SK-N-SH (cell line): ENCODE data around the gene MFSD12. TPM values are rescaled to one million over a fixed set of nuclear protein-coding genes. Genes with fewer than 3 reads are reported as not detected.

Experiments used
- CTCF ChIA-PET: fragments of 300-600, 350-600 bp; formaldehyde crosslinking; extraction: SDS; loops from one replicate; lab custom pipeline; 2021; lab: Yijun Ruan, JAX
- POLR2A ChIA-PET: fragments of 350-600 bp; sonication (Branson Sonifier 250); formaldehyde crosslinking; extraction: SDS; loops from one replicate; lab custom pipeline; 2020; ENCODE audit warnings: antibody characterized with exemption, inconsistent platforms; lab: Yijun Ruan, JAX
- DNase-seq: peaks from one replicate; pipeline ENCODE4 v3.0.0; 2012
- H2AFZ ChIP-seq: fragments of 200-600 bp; sonication (generic); 2 replicates; pipeline ENCODE4 v1.8.1; 2016; ENCODE audit warnings: antibody characterized with exemption, mild to moderate bottlenecking, low read depth
- H3F3A ChIP-seq: fragments of 200-600 bp; sonication (generic); replicated peaks from 2 replicates; pipeline ENCODE3; 2016; ENCODE audit warnings: antibody characterized with exemption, mild to moderate bottlenecking; ENCODE audit not compliant: insufficient read depth
- H3K27ac ChIP-seq, 2 experiments: fragments of 200-500 bp in 1 of 2; fragments of 200-600 bp in 1 of 2; sonication (Bioruptor generic) in 1 of 2; sonication (generic), shearing (Covaris generic) in 1 of 2; 2 replicates each; pipeline versions ENCODE4 v1.5.1 to v1.6.1; 2014 to 2016; ENCODE audit warnings: low read depth in 2 of 2, inconsistent platforms in 1 of 2, low read length in 1 of 2, mild to moderate bottlenecking in 1 of 2, mixed read lengths in 1 of 2
- H3K27me3 ChIP-seq: fragments of 200-600 bp; sonication (generic), shearing (Covaris generic); 2 replicates; pipeline ENCODE4 v1.6.1; 2016; ENCODE audit warnings: mixed run types; ENCODE audit not compliant: insufficient read depth
- H3K36me3 ChIP-seq, 2 experiments: fragments of 200-500 bp in 1 of 2; fragments of 200-600 bp in 1 of 2; sonication (Bioruptor generic) in 1 of 2; sonication (generic) in 1 of 2; replicated peaks in 1 of 2; 2 replicates each; pipeline versions ENCODE3 to v1.5.1; 2014 to 2016; ENCODE audit warnings: low read length in 1 of 2, mild to moderate bottlenecking in 1 of 2; ENCODE audit not compliant: insufficient read depth in 2 of 2, control insufficient read depth in 1 of 2
- H3K4me1 ChIP-seq, 2 experiments: fragments of 200-500 bp in 1 of 2; fragments of 200-600 bp in 1 of 2; sonication (Bioruptor generic) in 1 of 2; sonication (generic), shearing (Covaris generic) in 1 of 2; 2 replicates each; pipeline versions ENCODE4 v1.5.1 to v1.6.1; 2014 to 2016; ENCODE audit warnings: low read depth in 1 of 2, low read length in 1 of 2, mixed run types in 1 of 2; ENCODE audit not compliant: insufficient read depth in 2 of 2, control insufficient read depth in 1 of 2
- H3K4me2 ChIP-seq: fragments of 200-600 bp; sonication (generic), shearing (Covaris generic); 2 replicates; pipeline ENCODE4 v1.6.1; 2017; ENCODE audit warnings: mixed run types
- H3K4me3 ChIP-seq, 2 experiments: fragments of 200-500 bp in 1 of 2; fragments of 200-600 bp in 1 of 2; sonication (Bioruptor generic) in 1 of 2; sonication (generic), shearing (Covaris generic) in 1 of 2; 2 replicates each; pipeline versions ENCODE4 v1.5.1 to v1.8.1; 2014 to 2016; ENCODE audit warnings: low read depth in 2 of 2, inconsistent platforms in 1 of 2, low read length in 1 of 2, mild to moderate bottlenecking in 1 of 2, mixed read lengths in 1 of 2, moderate library complexity in 1 of 2
- H3K79me2 ChIP-seq: fragments of 200-600 bp; sonication (generic); 2 replicates; pipeline ENCODE4 v1.8.1; 2017; ENCODE audit warnings: mild to moderate bottlenecking; ENCODE audit not compliant: insufficient read depth
- H3K9ac ChIP-seq: fragments of 200-600 bp; sonication (generic); 2 replicates; pipeline ENCODE4 v1.6.1; 2017; ENCODE audit warnings: mixed run types
- H3K9me2 ChIP-seq: fragments of 200-600 bp; sonication (generic); 2 replicates; pipeline ENCODE4 v1.6.1; 2017; ENCODE audit warnings: mixed run types
- H3K9me3 ChIP-seq: fragments of 200-600 bp; sonication (generic); 2 replicates; pipeline ENCODE4 v1.6.1; 2017; ENCODE audit warnings: mixed run types, mild to moderate bottlenecking, moderate library complexity
- H4K20me1 ChIP-seq: fragments of 200-600 bp; sonication (generic); 2 replicates; pipeline ENCODE4 v1.6.1; 2017; ENCODE audit warnings: mild to moderate bottlenecking, mixed run types; ENCODE audit not compliant: insufficient read depth
- CHD2 ChIP-seq: fragments of 150-350 bp; IDR thresholded peaks from 2 replicates; pipeline ENCODE4 v1.6.1; 2018; ENCODE audit warnings: low read length; ENCODE audit not compliant: partially characterized antibody
- FOXJ3 ChIP-seq: sonication (generic); formaldehyde crosslinking; IDR thresholded peaks from 2 replicates; pipeline ENCODE4 v1.5.1; 2020; ENCODE audit warnings: mild to moderate bottlenecking, missing genetic modification reagents
- JUND ChIP-seq: IDR thresholded peaks from 2 replicates; pipeline ENCODE4 v1.4.0; 2012
- MEF2A ChIP-seq: IDR thresholded peaks from 2 replicates; pipeline ENCODE4 v1.4.0; 2012; ENCODE audit warnings: low read depth, borderline replicate concordance
- RAD21 ChIP-seq: IDR thresholded peaks from 2 replicates; pipeline ENCODE4 v1.6.1; 2012; ENCODE audit warnings: mild to moderate bottlenecking, low read length
- RCOR1 ChIP-seq: fragments of 150-350 bp; IDR thresholded peaks from 2 replicates; pipeline ENCODE4 v1.6.1; 2017; ENCODE audit warnings: antibody characterized with exemption, low read length
- RFX5 ChIP-seq: IDR thresholded peaks from 2 replicates; pipeline ENCODE4 v1.6.1; 2012; ENCODE audit warnings: mild to moderate bottlenecking, improper control_type of control experiment, low read length
- RXRA ChIP-seq: IDR thresholded peaks from 2 replicates; pipeline ENCODE4 v1.4.0; 2012; ENCODE audit warnings: low read depth, mild to moderate bottlenecking, borderline replicate concordance
- SIN3A ChIP-seq: IDR thresholded peaks from 2 replicates; pipeline ENCODE4 v1.6.1; 2012; ENCODE audit warnings: low read depth, mild to moderate bottlenecking, low read length, moderate library complexity, borderline replicate concordance
- SMC3 ChIP-seq: IDR thresholded peaks from 2 replicates; pipeline ENCODE4 v1.6.1; 2012; ENCODE audit warnings: low read depth, low read length, improper control_type of control experiment
- TAF1 ChIP-seq: IDR thresholded peaks from 2 replicates; pipeline ENCODE4 v1.6.1; 2012; ENCODE audit warnings: low read depth, mild to moderate bottlenecking, low read length, moderate library complexity, borderline replicate concordance
- WGBS: methylation state at CpG from one replicate; pipeline ENCODE4 v1.1.6; 2017; ENCODE audit warnings: low lambda C conversion rate; 5-methylcytosine and 5-hydroxymethylcytosine counted together
- polyA plus RNA-seq, 3 experiments: library from polyadenylated mRNA; depleted of rRNA; stranded (reverse); fragments of >200 nt; gene quantifications; 2 replicates each; pipeline ENCODE4 v1.2.3, GENCODE V29; 2012
- TF ChIP-seq, protein P1 (sequence below): IDR thresholded peaks from 2 replicates; pipeline ENCODE4 v1.6.1; 2012; ENCODE audit warnings: mild to moderate bottlenecking, low read depth, low read length, moderate library complexity
- TF ChIP-seq, protein P2 (sequence below): fragments of 200-600 bp; sonication (generic); IDR thresholded peaks from 2 replicates; pipeline ENCODE4 v1.6.1; 2017; ENCODE audit warnings: antibody characterized with exemption, mild to moderate bottlenecking, moderate library complexity
- TF ChIP-seq, protein P3 (sequence below): IDR thresholded peaks from 2 replicates; pipeline ENCODE4; 2012
- TF ChIP-seq, protein P4 (sequence below): fragments of 150-350 bp; IDR thresholded peaks from 2 replicates; pipeline ENCODE4 v1.6.1; 2017; ENCODE audit warnings: antibody characterized with exemption, low read length, low read depth, borderline replicate concordance

Gene MFSD12
- polyA plus RNA-seq, 1 of the 3 experiments (the other 2 are of a cell fraction) = 53.3 TPM

DNA sequence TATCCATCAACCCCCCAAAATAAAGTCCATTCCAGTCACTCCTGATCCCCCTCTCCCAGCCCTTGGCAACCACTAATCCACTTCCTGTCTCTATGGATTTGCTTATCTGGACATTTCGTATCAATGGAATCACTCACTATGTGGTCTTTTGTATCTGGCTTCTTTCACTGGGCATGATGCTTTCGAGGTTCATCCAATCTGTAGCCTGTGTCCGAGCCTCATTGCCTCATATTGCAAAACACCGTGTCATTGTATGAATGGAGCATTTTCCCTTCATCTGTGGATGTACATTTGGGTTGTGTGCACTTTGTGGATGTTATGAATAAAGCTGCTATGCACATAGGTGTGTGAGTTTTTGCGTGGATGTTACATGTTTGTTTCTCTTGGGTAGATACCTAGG, 52.7 kb downstream of the MFSD12 start:
- Histone ChIP-seq H3K79me2 (peaks cover 43% of the 10 kb centered on the region), H3K9me2 (no peaks in the 10 kb centered on the region), H2AFZ (no peak overlapping the region), H3K9me3 (no peaks in the 10 kb centered on the region), H3K27me3 (no peaks in the 10 kb centered on the region), H3K27ac (no peak overlapping the region), H3K4me2 (peak overlapping the region; percentile 98; the same call in 1 of the 2 replicates), H4K20me1 (peaks cover 21% of the 10 kb centered on the region), H3F3A (peaks cover 20% of the 10 kb centered on the region), H3K36me3 (no peaks in the 10 kb centered on the region), H3K9ac (no peak overlapping the region), H3K4me3 (no peak overlapping the region), H3K4me1 (peaks cover 11 to 13% of the 10 kb centered on the region in 2 experiments; a peak in 2 of 4 replicates)
- DNase-seq = no peak
- ChIA-PET POLR2A (no interaction called here), CTCF (interaction anchor here (1.2 to 1.5 kb wide), 2 partner anchors 8 to 81 kb away, joined by 3 to 9 read pairs; partner anchors contain the start of gene GIPC3)
- TF ChIP-seq RAD21 = no peak
- TF ChIP-seq, protein P1, sequence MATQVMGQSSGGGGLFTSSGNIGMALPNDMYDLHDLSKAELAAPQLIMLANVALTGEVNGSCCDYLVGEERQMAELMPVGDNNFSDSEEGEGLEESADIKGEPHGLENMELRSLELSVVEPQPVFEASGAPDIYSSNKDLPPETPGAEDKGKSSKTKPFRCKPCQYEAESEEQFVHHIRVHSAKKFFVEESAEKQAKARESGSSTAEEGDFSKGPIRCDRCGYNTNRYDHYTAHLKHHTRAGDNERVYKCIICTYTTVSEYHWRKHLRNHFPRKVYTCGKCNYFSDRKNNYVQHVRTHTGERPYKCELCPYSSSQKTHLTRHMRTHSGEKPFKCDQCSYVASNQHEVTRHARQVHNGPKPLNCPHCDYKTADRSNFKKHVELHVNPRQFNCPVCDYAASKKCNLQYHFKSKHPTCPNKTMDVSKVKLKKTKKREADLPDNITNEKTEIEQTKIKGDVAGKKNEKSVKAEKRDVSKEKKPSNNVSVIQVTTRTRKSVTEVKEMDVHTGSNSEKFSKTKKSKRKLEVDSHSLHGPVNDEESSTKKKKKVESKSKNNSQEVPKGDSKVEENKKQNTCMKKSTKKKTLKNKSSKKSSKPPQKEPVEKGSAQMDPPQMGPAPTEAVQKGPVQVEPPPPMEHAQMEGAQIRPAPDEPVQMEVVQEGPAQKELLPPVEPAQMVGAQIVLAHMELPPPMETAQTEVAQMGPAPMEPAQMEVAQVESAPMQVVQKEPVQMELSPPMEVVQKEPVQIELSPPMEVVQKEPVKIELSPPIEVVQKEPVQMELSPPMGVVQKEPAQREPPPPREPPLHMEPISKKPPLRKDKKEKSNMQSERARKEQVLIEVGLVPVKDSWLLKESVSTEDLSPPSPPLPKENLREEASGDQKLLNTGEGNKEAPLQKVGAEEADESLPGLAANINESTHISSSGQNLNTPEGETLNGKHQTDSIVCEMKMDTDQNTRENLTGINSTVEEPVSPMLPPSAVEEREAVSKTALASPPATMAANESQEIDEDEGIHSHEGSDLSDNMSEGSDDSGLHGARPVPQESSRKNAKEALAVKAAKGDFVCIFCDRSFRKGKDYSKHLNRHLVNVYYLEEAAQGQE = no peak
- TF ChIP-seq, protein P2, sequence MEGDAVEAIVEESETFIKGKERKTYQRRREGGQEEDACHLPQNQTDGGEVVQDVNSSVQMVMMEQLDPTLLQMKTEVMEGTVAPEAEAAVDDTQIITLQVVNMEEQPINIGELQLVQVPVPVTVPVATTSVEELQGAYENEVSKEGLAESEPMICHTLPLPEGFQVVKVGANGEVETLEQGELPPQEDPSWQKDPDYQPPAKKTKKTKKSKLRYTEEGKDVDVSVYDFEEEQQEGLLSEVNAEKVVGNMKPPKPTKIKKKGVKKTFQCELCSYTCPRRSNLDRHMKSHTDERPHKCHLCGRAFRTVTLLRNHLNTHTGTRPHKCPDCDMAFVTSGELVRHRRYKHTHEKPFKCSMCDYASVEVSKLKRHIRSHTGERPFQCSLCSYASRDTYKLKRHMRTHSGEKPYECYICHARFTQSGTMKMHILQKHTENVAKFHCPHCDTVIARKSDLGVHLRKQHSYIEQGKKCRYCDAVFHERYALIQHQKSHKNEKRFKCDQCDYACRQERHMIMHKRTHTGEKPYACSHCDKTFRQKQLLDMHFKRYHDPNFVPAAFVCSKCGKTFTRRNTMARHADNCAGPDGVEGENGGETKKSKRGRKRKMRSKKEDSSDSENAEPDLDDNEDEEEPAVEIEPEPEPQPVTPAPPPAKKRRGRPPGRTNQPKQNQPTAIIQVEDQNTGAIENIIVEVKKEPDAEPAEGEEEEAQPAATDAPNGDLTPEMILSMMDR = no peak
- no peak for TF ChIP-seq RXRA
- TF ChIP-seq, protein P3, sequence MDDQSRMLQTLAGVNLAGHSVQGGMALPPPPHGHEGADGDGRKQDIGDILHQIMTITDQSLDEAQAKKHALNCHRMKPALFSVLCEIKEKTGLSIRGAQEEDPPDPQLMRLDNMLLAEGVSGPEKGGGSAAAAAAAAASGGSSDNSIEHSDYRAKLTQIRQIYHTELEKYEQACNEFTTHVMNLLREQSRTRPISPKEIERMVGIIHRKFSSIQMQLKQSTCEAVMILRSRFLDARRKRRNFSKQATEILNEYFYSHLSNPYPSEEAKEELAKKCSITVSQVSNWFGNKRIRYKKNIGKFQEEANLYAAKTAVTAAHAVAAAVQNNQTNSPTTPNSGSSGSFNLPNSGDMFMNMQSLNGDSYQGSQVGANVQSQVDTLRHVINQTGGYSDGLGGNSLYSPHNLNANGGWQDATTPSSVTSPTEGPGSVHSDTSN = no peak
- no peak for TF ChIP-seq RFX5
- TF ChIP-seq RCOR1 = no peak
- TF ChIP-seq SIN3A = no peak
- TF ChIP-seq MEF2A = no peak
- no peak for TF ChIP-seq JUND
- TF ChIP-seq, protein P4, sequence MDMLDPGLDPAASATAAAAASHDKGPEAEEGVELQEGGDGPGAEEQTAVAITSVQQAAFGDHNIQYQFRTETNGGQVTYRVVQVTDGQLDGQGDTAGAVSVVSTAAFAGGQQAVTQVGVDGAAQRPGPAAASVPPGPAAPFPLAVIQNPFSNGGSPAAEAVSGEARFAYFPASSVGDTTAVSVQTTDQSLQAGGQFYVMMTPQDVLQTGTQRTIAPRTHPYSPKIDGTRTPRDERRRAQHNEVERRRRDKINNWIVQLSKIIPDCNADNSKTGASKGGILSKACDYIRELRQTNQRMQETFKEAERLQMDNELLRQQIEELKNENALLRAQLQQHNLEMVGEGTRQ = no peak
- no peak for TF ChIP-seq CHD2
- TF ChIP-seq FOXJ3 (CRISPR knock-in tag) = no peak
- no peak for TF ChIP-seq TAF1
- TF ChIP-seq SMC3 = no peak
- 90% methylated on average over 5 of the region's 5 CpGs for whole genome bisulfite sequencing
